HepG2 (cell line): ENCODE results near the gene CYP27B1. TPM values are rescaled to one million over a fixed set of nuclear protein-coding genes. Genes with fewer than 3 reads are reported as not detected.

Source experiments
- ATAC-seq: fragments of 200-7000 bp; cut with Tn5 transposase; 3 replicates; pipeline ENCODE4 v1.9.1; 2020; ENCODE audit warnings: mild to moderate bottlenecking, moderate library complexity
- BruUV-seq: library from RNA; stranded (reverse); fragments of 400-500 nt; replicated peaks from 2 replicates; lab custom pipeline; 2021; lab: Mats Ljungman, UMichigan
- CTCF ChIA-PET: fragments of 300-600 bp; formaldehyde crosslinking; extraction: SDS; loops from one replicate; lab custom pipeline; 2021; ENCODE audit warnings: low total read pairs, inconsistent platforms, low intra/inter-chr PET ratio; lab: Yijun Ruan, JAX
- POLR2A ChIA-PET: fragments of 350-600 bp; sonication (Branson Sonifier 250); formaldehyde crosslinking; loops from one replicate; lab custom pipeline; 2020; ENCODE audit warnings: antibody characterized with exemption, inconsistent platforms; lab: Yijun Ruan, JAX
- DNase-seq: peaks from one replicate; pipeline ENCODE4 v3.0.0-alpha.2; 2015; ENCODE audit warnings: low spot score
- FAIRE-seq: peaks from 3 replicates; lab custom pipeline; 2011; peaks lifted over from hg19 to GRCh38; lab: Jason Lieb, UNC
- H2AFZ ChIP-seq: one replicate; pipeline ENCODE4 v1.6.1; 2011; ENCODE audit warnings: low read length, inconsistent platforms
- H3K27ac ChIP-seq: fragments of 300-600 bp; 3 replicates; pipeline ENCODE4 v1.8.0; 2011; ENCODE audit warnings: mixed run types, mild to moderate bottlenecking, mixed read lengths, low read length, inconsistent platforms; ENCODE audit not compliant: insufficient read depth; ENCODE audit errors: extremely low read length
- H3K27me3 ChIP-seq, 2 experiments: fragments of 200-600 bp in 1 of 2; 2 replicates in 1 of 2; 3 replicates in 1 of 2; pipeline versions ENCODE4 v1.6.0 to v1.8.0; 2011; ENCODE audit warnings: low read length in 2 of 2, mild to moderate bottlenecking in 2 of 2, moderate library complexity in 2 of 2, inconsistent platforms in 1 of 2; ENCODE audit not compliant: insufficient read depth in 2 of 2, control insufficient read depth in 1 of 2
- H3K36me3 ChIP-seq, 2 experiments: fragments of 200-600 bp in 1 of 2; replicated peaks in 1 of 2; 2 replicates in 1 of 2; 3 replicates in 1 of 2; pipeline versions ENCODE4 v1.5.1 to v1.8.0; 2011; ENCODE audit warnings: low read length in 2 of 2, inconsistent platforms in 1 of 2; ENCODE audit not compliant: insufficient read depth in 2 of 2, control insufficient read depth in 1 of 2
- H3K4me1 ChIP-seq: 2 replicates; pipeline ENCODE4 v1.5.1; 2012; ENCODE audit warnings: low read length, inconsistent platforms; ENCODE audit not compliant: insufficient read depth
- H3K4me2 ChIP-seq: 2 replicates; pipeline ENCODE4 v1.6.0; 2011; ENCODE audit warnings: low read depth, low read length, inconsistent platforms
- H3K4me3 ChIP-seq, 3 experiments: fragments of 200-600 bp in 1 of 3; sonication (generic), shearing (Covaris generic) in 1 of 3; replicated peaks in 1 of 3; 2 replicates each; pipeline ENCODE4 v1.5.1; 2011 to 2016; ENCODE audit warnings: low read length in 3 of 3, inconsistent platforms in 2 of 3, low read depth in 2 of 3, mild to moderate bottlenecking in 2 of 3, control low read depth in 1 of 3, mixed read lengths in 1 of 3; ENCODE audit not compliant: insufficient read depth in 1 of 3
- H3K79me2 ChIP-seq: one replicate; pipeline ENCODE4 v1.6.1; 2011; ENCODE audit warnings: low read length, inconsistent platforms; ENCODE audit not compliant: insufficient read depth
- H3K9ac ChIP-seq: 2 replicates; pipeline ENCODE4 v1.6.0; 2011; ENCODE audit warnings: mild to moderate bottlenecking, low read depth, low read length, inconsistent platforms; ENCODE audit not compliant: insufficient read depth
- H3K9me3 ChIP-seq: 2 replicates; pipeline ENCODE4 v1.5.1; 2012; ENCODE audit warnings: mild to moderate bottlenecking, low read length
- H4K20me1 ChIP-seq: 2 replicates; pipeline ENCODE4 v1.6.0; 2011; ENCODE audit warnings: inconsistent platforms, mild to moderate bottlenecking, low read length, moderate library complexity; ENCODE audit not compliant: insufficient read depth
- JUNB ChIP-seq: sonication (generic); formaldehyde crosslinking; IDR thresholded peaks from 2 replicates; pipeline ENCODE4 v1.8.0; 2022; ENCODE audit warnings: missing genetic modification reagents, mild to moderate bottlenecking, borderline replicate concordance
- MED13 ChIP-seq: sonication (generic); formaldehyde crosslinking; IDR thresholded peaks from 2 replicates; pipeline ENCODE4 v1.5.0; 2020; ENCODE audit warnings: missing genetic modification reagents
- NFE2L2 ChIP-seq: fragments of 150-350 bp; IDR thresholded peaks from 2 replicates; pipeline ENCODE4 v1.6.1; 2014; ENCODE audit warnings: low read length
- RORA ChIP-seq: sonication (generic); formaldehyde crosslinking; IDR thresholded peaks from 2 replicates; pipeline ENCODE4 v1.5.0; 2020; ENCODE audit warnings: mild to moderate bottlenecking, missing genetic modification reagents, moderate library complexity
- SMARCC2 ChIP-seq: fragments of 450-650 bp; IDR thresholded peaks from 2 replicates; pipeline ENCODE4 v1.6.1; 2017; ENCODE audit warnings: antibody characterized with exemption, mild to moderate bottlenecking
- THYN1 ChIP-seq: sonication (generic); formaldehyde crosslinking; IDR thresholded peaks from 2 replicates; pipeline ENCODE4 v1.8.1; 2023; ENCODE audit warnings: low read depth, mild to moderate bottlenecking, moderate library complexity, missing genetic modification reagents, borderline replicate concordance
- ZFP36L2 ChIP-seq: sonication (generic); formaldehyde crosslinking; IDR thresholded peaks from 2 replicates; pipeline ENCODE4 v1.4.0; 2020; ENCODE audit warnings: missing genetic modification reagents
- ZNF17 ChIP-seq: sonication (generic); formaldehyde crosslinking; IDR thresholded peaks from 2 replicates; pipeline ENCODE4 v1.5.0; 2020; ENCODE audit warnings: mild to moderate bottlenecking, missing genetic modification reagents
- ZNF562 ChIP-seq: sonication (generic); formaldehyde crosslinking; IDR thresholded peaks from 2 replicates; pipeline ENCODE4 v1.8.0; 2022; ENCODE audit warnings: missing genetic modification reagents, borderline replicate concordance
- ZNF567 ChIP-seq: sonication (generic); formaldehyde crosslinking; IDR thresholded peaks from 2 replicates; pipeline ENCODE4 v1.8.1; 2023; ENCODE audit warnings: mild to moderate bottlenecking, missing genetic modification reagents, borderline replicate concordance
- WGBS: methylation state at CpG from one replicate; pipeline ENCODE4 v1.1.6; 2017; ENCODE audit warnings: low lambda C conversion rate; 5-methylcytosine and 5-hydroxymethylcytosine counted together
- in situ Hi-C: cut with HindIII; loops from 2 replicates; pipeline ENCODE4 v1.10.0; 2017; ENCODE audit warnings: low pct_unique_long_range_greater_than_20kb; ENCODE audit not compliant: extremely low pct_ligation_motif_present
- intact Hi-C: fragments of 100-400 bp; cut with micrococcal nuclease; formaldehyde crosslinking; loops from one replicate; pipeline ENCODE4 v1.10.0; 2022; ENCODE audit not compliant: unreplicated experiment
- polyA plus RNA-seq, 8 experiments: library from polyadenylated mRNA; depleted of rRNA in 3 of 8; stranded (reverse) in 7 of 8; unstranded in 1 of 8; fragments of >200 nt; fragmentation: Illumina TruSeq in 4 of 8; extraction: Trizol in 4 of 8; gene quantifications; 2 replicates each; pipeline versions ENCODE4 v1.2.1 to v1.2.3, GENCODE V29; 2011 to 2016; ENCODE audit warnings: low read depth in 4 of 8, missing spikeins in 1 of 8, mixed read lengths in 1 of 8; ENCODE audit not compliant: insufficient read depth in 1 of 8
- total RNA-seq, 5 experiments: library from RNA; depleted of rRNA; stranded (reverse); fragments of >200 nt; fragmentation: Illumina TruSeq; extraction: Trizol; gene quantifications; 2 replicates each; pipeline ENCODE4 v1.2.3, GENCODE V29; 2016; ENCODE audit warnings: low read depth in 1 of 5
- TF ChIP-seq, protein P1 (sequence below): sonication (generic); formaldehyde crosslinking; IDR thresholded peaks from 2 replicates; pipeline ENCODE4 v1.5.0; 2020; ENCODE audit warnings: missing genetic modification reagents
- TF ChIP-seq, protein P2 (sequence below): sonication (generic); formaldehyde crosslinking; IDR thresholded peaks from 2 replicates; pipeline ENCODE4 v1.4.0; 2020; ENCODE audit warnings: mild to moderate bottlenecking, missing genetic modification reagents
- TF ChIP-seq, protein P3 (sequence below), 2 experiments: sonication (generic) in 1 of 2; formaldehyde crosslinking in 1 of 2; IDR thresholded peaks; 2 replicates each; pipeline versions ENCODE4 v1.6.1 to v1.9.0; 2014 to 2022; ENCODE audit warnings: antibody characterized with exemption in 1 of 2, borderline replicate concordance in 1 of 2, inconsistent platforms in 1 of 2, low read depth in 1 of 2, missing genetic modification reagents in 1 of 2
- TF ChIP-seq, protein P4 (sequence below): sonication (generic); formaldehyde crosslinking; IDR thresholded peaks from 2 replicates; pipeline ENCODE4 v1.8.1; 2023; ENCODE audit warnings: missing genetic modification reagents, mild to moderate bottlenecking, borderline replicate concordance
- TF ChIP-seq, protein P5 (sequence below): sonication (generic); formaldehyde crosslinking; IDR thresholded peaks from 2 replicates; pipeline ENCODE4 v1.5.0; 2020; ENCODE audit warnings: mild to moderate bottlenecking, missing genetic modification reagents, borderline replicate concordance

Gene CYP27B1
- total and polyA plus RNA-seq, 2 of the 13 experiments (the other 11 are each of a cell fraction or from before 2014, with no cell fraction given): 2.3 to 3.0 TPM

DNA sequence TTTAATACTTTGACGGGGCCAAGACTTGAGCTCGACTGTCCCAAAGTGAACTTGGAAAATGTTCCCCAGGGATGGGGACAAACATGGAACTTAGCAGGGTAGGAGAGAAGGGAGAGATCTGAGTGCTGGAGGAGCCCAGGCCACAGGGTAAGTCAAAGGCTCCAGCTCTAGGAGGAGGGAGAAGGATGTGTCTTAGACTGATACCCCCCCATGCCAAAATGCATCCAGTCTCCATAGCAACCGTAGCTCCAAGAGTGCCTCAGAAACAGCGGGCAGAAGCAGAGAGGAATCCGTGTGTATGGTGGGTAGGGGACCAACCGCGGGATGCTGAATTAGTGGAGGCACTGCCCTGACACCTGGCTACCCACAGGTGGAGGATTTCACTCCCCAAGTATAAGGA is 27.5 kb downstream of the CYP27B1 start:
- Histone ChIP-seq H3K36me3 (no peaks in the 10 kb centered on the region), H3K27ac (no peak overlapping the region), H3K4me1 (peaks cover 65% of the 10 kb centered on the region), H4K20me1 (no peaks in the 10 kb centered on the region), H3K4me2 (peak overlapping the region; percentile 12; the same call in 1 of the 2 replicates), H3K79me2 (no peaks in the 10 kb centered on the region), H3K27me3 (peaks cover 12 to 44% of the 10 kb centered on the region in 2 experiments; a peak in 4 of 5 replicates), H3K9ac (no peak overlapping the region), H3K9me3 (no peaks in the 10 kb centered on the region), H2AFZ (no peak overlapping the region), H3K4me3 (no peak overlapping the region)
- ATAC-seq: no peak
- POLR2A ChIA-PET: no interaction called here
- no peak for DNase-seq
- 28% methylated on average over 7 of the region's 7 CpGs for whole genome bisulfite sequencing
- FAIRE-seq: no peak
- CTCF ChIA-PET: no interaction called here
- intact Hi-C loops (loop anchor here (5.0 kb wide), 2 partner anchors 47 to 157 kb away; partner anchors contain the start of gene OS9), in situ Hi-C loops (no loop called here)
- BruUV-seq: no TSS peak
- TF ChIP-seq, protein P1, sequence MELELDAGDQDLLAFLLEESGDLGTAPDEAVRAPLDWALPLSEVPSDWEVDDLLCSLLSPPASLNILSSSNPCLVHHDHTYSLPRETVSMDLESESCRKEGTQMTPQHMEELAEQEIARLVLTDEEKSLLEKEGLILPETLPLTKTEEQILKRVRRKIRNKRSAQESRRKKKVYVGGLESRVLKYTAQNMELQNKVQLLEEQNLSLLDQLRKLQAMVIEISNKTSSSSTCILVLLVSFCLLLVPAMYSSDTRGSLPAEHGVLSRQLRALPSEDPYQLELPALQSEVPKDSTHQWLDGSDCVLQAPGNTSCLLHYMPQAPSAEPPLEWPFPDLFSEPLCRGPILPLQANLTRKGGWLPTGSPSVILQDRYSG: no peak
- TF ChIP-seq NFE2L2: no peak
- no peak for TF ChIP-seq THYN1 (CRISPR knock-in tag)
- no peak for TF ChIP-seq RORA (CRISPR knock-in tag)
- TF ChIP-seq, protein P2, sequence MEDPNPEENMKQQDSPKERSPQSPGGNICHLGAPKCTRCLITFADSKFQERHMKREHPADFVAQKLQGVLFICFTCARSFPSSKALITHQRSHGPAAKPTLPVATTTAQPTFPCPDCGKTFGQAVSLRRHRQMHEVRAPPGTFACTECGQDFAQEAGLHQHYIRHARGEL (CRISPR knock-in tag): no peak
- TF ChIP-seq JUNB (CRISPR knock-in tag): no peak
- TF ChIP-seq, protein P3, sequence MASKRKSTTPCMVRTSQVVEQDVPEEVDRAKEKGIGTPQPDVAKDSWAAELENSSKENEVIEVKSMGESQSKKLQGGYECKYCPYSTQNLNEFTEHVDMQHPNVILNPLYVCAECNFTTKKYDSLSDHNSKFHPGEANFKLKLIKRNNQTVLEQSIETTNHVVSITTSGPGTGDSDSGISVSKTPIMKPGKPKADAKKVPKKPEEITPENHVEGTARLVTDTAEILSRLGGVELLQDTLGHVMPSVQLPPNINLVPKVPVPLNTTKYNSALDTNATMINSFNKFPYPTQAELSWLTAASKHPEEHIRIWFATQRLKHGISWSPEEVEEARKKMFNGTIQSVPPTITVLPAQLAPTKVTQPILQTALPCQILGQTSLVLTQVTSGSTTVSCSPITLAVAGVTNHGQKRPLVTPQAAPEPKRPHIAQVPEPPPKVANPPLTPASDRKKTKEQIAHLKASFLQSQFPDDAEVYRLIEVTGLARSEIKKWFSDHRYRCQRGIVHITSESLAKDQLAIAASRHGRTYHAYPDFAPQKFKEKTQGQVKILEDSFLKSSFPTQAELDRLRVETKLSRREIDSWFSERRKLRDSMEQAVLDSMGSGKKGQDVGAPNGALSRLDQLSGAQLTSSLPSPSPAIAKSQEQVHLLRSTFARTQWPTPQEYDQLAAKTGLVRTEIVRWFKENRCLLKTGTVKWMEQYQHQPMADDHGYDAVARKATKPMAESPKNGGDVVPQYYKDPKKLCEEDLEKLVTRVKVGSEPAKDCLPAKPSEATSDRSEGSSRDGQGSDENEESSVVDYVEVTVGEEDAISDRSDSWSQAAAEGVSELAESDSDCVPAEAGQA (IDR thresholded peaks at IDR 0.05; ENCODE audit: low read depth): no peak
- TF ChIP-seq, protein P3 (CRISPR knock-in tag; IDR thresholded peaks at IDR 0.05; ENCODE audit: borderline replicate concordance): no peak
- TF ChIP-seq SMARCC2: no peak
- TF ChIP-seq ZNF567 (CRISPR knock-in tag): no peak
- TF ChIP-seq ZNF562 (CRISPR knock-in tag): no peak
- TF ChIP-seq, protein P4, sequence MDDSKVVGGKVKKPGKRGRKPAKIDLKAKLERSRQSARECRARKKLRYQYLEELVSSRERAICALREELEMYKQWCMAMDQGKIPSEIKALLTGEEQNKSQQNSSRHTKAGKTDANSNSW: no peak
- TF ChIP-seq, protein P5, sequence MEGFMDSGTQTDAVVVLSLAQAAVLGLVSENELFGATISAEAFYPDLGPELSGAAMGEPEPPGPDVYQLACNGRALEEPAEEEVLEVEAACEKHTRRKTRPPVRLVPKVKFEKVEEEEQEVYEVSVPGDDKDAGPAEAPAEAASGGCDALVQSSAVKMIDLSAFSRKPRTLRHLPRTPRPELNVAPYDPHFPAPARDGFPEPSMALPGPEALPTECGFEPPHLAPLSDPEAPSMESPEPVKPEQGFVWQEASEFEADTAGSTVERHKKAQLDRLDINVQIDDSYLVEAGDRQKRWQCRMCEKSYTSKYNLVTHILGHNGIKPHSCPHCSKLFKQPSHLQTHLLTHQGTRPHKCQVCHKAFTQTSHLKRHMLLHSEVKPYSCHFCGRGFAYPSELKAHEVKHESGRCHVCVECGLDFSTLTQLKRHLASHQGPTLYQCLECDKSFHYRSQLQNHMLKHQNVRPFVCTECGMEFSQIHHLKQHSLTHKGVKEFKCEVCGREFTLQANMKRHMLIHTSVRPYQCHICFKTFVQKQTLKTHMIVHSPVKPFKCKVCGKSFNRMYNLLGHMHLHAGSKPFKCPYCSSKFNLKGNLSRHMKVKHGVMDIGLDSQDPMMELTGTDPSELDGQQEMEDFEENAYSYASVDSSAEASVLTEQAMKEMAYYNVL: no peak
- TF ChIP-seq ZNF17 (CRISPR knock-in tag): no peak
- TF ChIP-seq MED13 (CRISPR knock-in tag): no peak
- TF ChIP-seq ZFP36L2 (CRISPR knock-in tag): no peak
